HCT116 (cell line): ENCODE measurements around the gene GCNT1. TPM values are rescaled to one million over a fixed set of nuclear protein-coding genes. Genes with fewer than 3 reads are reported as not detected.

Experiments
- ATAC-seq: fragments of 200-7000 bp; cut with Tn5 transposase; 2 replicates; pipeline ENCODE4 v1.9.1; 2020; ENCODE audit warnings: mild to moderate bottlenecking, moderate library complexity
- BruUV-seq: library from RNA; stranded (reverse); fragments of 400-500 nt; replicated peaks from 2 replicates; lab custom pipeline; 2021; lab: Mats Ljungman, UMichigan
- CTCF ChIA-PET: fragments of 300-600 bp; sonication (Branson Sonifier 250); formaldehyde crosslinking; loops from one replicate; lab custom pipeline; 2021; ENCODE audit warnings: antibody characterized with exemption; lab: Charles Lee
- POLR2A ChIA-PET: fragments of 300-600, 350-600 bp; sonication (Branson Sonifier 250); formaldehyde crosslinking; loops from one replicate; lab custom pipeline; 2021; ENCODE audit warnings: antibody characterized with exemption; lab: Charles Lee
- RAD21 ChIA-PET, 2 experiments: fragments of 300-600 bp; sonication (Branson Sonifier 250); formaldehyde crosslinking; loops; one replicate each; lab custom pipeline; 2023; ENCODE audit warnings: low total read pairs in 2 of 2; ENCODE audit not compliant: uncharacterized antibody in 2 of 2, unreplicated experiment in 2 of 2, low non-redundant PET in 1 of 2; lab: Charles Lee
- DNase-seq: peaks from one replicate; pipeline ENCODE4 v3.0.0-alpha.2; 2010; ENCODE audit warnings: low read depth, low spot score
- H2AFZ ChIP-seq: fragments of 200-600 bp; shearing (Covaris generic), sonication (generic); 2 replicates; pipeline ENCODE4 v1.6.1; 2017; ENCODE audit warnings: low read depth, mixed run types, mixed read lengths, antibody characterized with exemption, low read length; ENCODE audit not compliant: poor library complexity, severe bottlenecking
- H3K27ac ChIP-seq: 2 replicates; pipeline ENCODE4 v1.5.1; 2012; ENCODE audit warnings: low read depth, low read length
- H3K27me3 ChIP-seq: fragments of 200-600 bp; sonication (generic); 2 replicates; pipeline ENCODE4 v1.6.1; 2016; ENCODE audit warnings: mixed run types, low read length, mixed read lengths; ENCODE audit not compliant: insufficient read depth
- H3K36me3 ChIP-seq, 2 experiments: fragments of 200-500 bp in 1 of 2; fragments of 200-600 bp in 1 of 2; sonication (Bioruptor generic) in 1 of 2; sonication (generic) in 1 of 2; 2 replicates each; pipeline versions ENCODE4 v1.5.1 to v1.6.1; 2014 to 2016; ENCODE audit warnings: low read length in 2 of 2, inconsistent platforms in 1 of 2, mixed read lengths in 1 of 2, mixed run types in 1 of 2; ENCODE audit not compliant: insufficient read depth in 2 of 2, control insufficient read depth in 1 of 2
- H3K4me1 ChIP-seq, 2 experiments: fragments of 200-600 bp in 1 of 2; sonication (generic) in 1 of 2; 2 replicates each; pipeline versions ENCODE4 v1.5.1 to v1.6.1; 2012 to 2017; ENCODE audit warnings: low read length in 2 of 2, inconsistent platforms in 1 of 2, mild to moderate bottlenecking in 1 of 2, mixed read lengths in 1 of 2, mixed run types in 1 of 2, moderate library complexity in 1 of 2; ENCODE audit not compliant: insufficient read depth in 2 of 2, control insufficient read depth in 1 of 2
- H3K4me2 ChIP-seq: fragments of 200-600 bp; sonication (generic); 2 replicates; pipeline ENCODE4 v1.6.1; 2017; ENCODE audit warnings: mixed run types, low read length, mixed read lengths
- H3K4me3 ChIP-seq, 2 experiments: fragments of 200-600 bp in 1 of 2; sonication (generic) in 1 of 2; replicated peaks in 1 of 2; 2 replicates each; pipeline ENCODE4 v1.5.1; 2011 to 2016; ENCODE audit warnings: low read length in 2 of 2, control low read depth in 1 of 2, low read depth in 1 of 2, mild to moderate bottlenecking in 1 of 2, mixed read lengths in 1 of 2, mixed run types in 1 of 2
- H3K79me2 ChIP-seq: fragments of 200-600 bp; sonication (generic); 2 replicates; pipeline ENCODE4 v1.6.1; 2017; ENCODE audit warnings: mild to moderate bottlenecking, mixed run types, low read length, moderate library complexity, mixed read lengths; ENCODE audit not compliant: insufficient read depth
- H3K9ac ChIP-seq: fragments of 200-600 bp; sonication (generic); 2 replicates; pipeline ENCODE4 v1.6.1; 2016; ENCODE audit warnings: low read length, mixed read lengths
- H3K9me2 ChIP-seq: fragments of 200-600 bp; sonication (generic), shearing (Covaris generic); 2 replicates; pipeline ENCODE4 v1.6.1; 2017; ENCODE audit warnings: mixed run types, mild to moderate bottlenecking, moderate library complexity; ENCODE audit not compliant: insufficient read depth
- H3K9me3 ChIP-seq, 2 experiments: fragments of 200-500 bp in 1 of 2; fragments of 200-600 bp in 1 of 2; sonication (Bioruptor generic) in 1 of 2; sonication (generic) in 1 of 2; 2 replicates each; pipeline ENCODE4 v1.6.1; 2014 to 2017; ENCODE audit warnings: low read length in 2 of 2, mixed read lengths in 2 of 2, inconsistent platforms in 1 of 2, low read depth in 1 of 2, mild to moderate bottlenecking in 1 of 2, mixed run types in 1 of 2, moderate library complexity in 1 of 2; ENCODE audit not compliant: control insufficient read depth in 1 of 2, insufficient read depth in 1 of 2
- H4K20me1 ChIP-seq: fragments of 200-600 bp; sonication (generic), shearing (Covaris generic); 2 replicates; pipeline ENCODE4 v1.6.1; 2017; ENCODE audit warnings: mixed run types, mild to moderate bottlenecking, moderate library complexity; ENCODE audit not compliant: insufficient read depth
- CEBPB ChIP-seq: IDR thresholded peaks from 2 replicates; pipeline ENCODE4 v1.6.1; 2012; ENCODE audit warnings: low read depth
- ELF1 ChIP-seq: IDR thresholded peaks from 2 replicates; pipeline ENCODE4 v1.6.1; 2012; ENCODE audit warnings: low read depth, borderline replicate concordance
- EZH2 ChIP-seq: fragments of 200-600 bp; sonication (generic); IDR thresholded peaks from 2 replicates; pipeline ENCODE4 v1.6.1; 2017; ENCODE audit warnings: antibody characterized with exemption, mixed run types
- JUND ChIP-seq: IDR thresholded peaks from 2 replicates; pipeline ENCODE4 v1.6.1; 2012
- POLR2A ChIP-seq: IDR thresholded peaks from 2 replicates; pipeline ENCODE4 v1.7.0; 2011; ENCODE audit warnings: borderline replicate concordance; ENCODE audit not compliant: insufficient read depth, insufficient read length; ENCODE audit errors: extremely low read depth
- POLR2AphosphoS5 ChIP-seq: IDR thresholded peaks from 2 replicates; pipeline ENCODE4 v1.6.1; 2011; ENCODE audit warnings: mild to moderate bottlenecking, low read depth, low read length, moderate library complexity
- SRF ChIP-seq: IDR thresholded peaks from 2 replicates; pipeline ENCODE4 v1.6.1; 2012; ENCODE audit warnings: low read depth
- TCF7L2 ChIP-seq: IDR thresholded peaks from 2 replicates; pipeline ENCODE4 v1.7.0; 2011; ENCODE audit warnings: borderline replicate concordance, inconsistent platforms; ENCODE audit not compliant: insufficient read depth, insufficient read length; ENCODE audit errors: extremely low read depth
- YY1 ChIP-seq: IDR thresholded peaks from 2 replicates; pipeline ENCODE4 v1.6.1; 2011; ENCODE audit warnings: low read length, low read depth, moderate library complexity, mild to moderate bottlenecking; ENCODE audit not compliant: insufficient replicate concordance; ENCODE audit errors: extremely low read depth
- ZFX ChIP-seq: fragments of 450-650 bp; IDR thresholded peaks from 2 replicates; pipeline ENCODE4 v1.6.1; 2017
- intact Hi-C: fragments of 100-400 bp; cut with micrococcal nuclease; formaldehyde crosslinking; loops from 2 replicates; pipeline ENCODE4 v1.10.0; 2022
- total RNA-seq: library from RNA; stranded (reverse); gene quantifications from one replicate; pipeline ENCODE4 v1.2.1, GENCODE V29; 2021; ENCODE audit not compliant: unreplicated experiment
- TF ChIP-seq, protein P1 (sequence below), 3 experiments: fragments of 200-600 bp in 1 of 3; sonication (generic) in 1 of 3; IDR thresholded peaks in 2 of 3; conservative IDR thresholded peaks in 1 of 3; 2 replicates each; pipeline ENCODE4 v1.5.1; 2012 to 2017; ENCODE audit warnings: low read depth in 2 of 3, low read length in 2 of 3, antibody characterized with exemption in 1 of 3, borderline replicate concordance in 1 of 3, control low read depth in 1 of 3, mild to moderate bottlenecking in 1 of 3, mixed read lengths in 1 of 3, mixed run types in 1 of 3, moderate library complexity in 1 of 3; ENCODE audit not compliant: insufficient read depth in 1 of 3

The GCNT1 gene
- total RNA-seq, 1 experiment from 2014 or later: 5.8 TPM

DNA sequence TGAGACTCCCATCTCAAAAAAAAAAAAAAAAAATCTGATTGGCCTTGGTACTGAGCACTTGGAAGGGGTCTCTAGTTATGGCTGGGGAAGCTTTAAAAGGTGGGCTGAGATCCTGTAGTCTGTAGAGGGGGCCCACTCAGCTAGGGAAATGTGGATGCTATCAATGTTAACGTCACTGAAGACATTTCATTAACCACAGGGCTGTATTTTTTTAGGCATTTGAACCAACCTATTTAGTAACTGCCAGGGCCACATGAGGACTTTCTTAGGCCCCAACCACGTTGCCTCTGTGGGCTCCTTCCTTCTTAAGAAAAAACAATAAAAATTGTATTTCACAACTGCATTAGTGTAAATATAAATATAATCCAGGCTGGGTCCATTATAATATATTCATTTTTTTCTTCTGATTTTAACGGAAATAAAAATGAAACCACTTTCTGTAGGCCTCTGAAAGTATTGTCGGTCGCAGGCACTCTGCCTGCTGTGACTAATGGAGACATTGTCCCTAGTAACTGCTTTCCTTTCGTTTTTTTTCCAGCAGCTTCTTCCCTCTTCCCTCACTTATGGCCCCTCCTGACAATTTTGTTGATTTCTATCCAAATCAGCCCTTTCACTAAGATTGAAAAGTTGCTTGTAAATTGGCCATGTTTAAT, 71.6 kb downstream of the GCNT1 start:
- Histone ChIP-seq H3K27me3 (no peaks in the 10 kb centered on the region), H3K9me2 (no peaks in the 10 kb centered on the region), H3K79me2 (no peaks in the 10 kb centered on the region), H3K27ac (no peak overlapping the region), H3K36me3 (no peaks in the 10 kb centered on the region), H3K9ac (no peak overlapping the region), H3K4me2 (no peak overlapping the region), H3K4me1 (no peaks in the 10 kb centered on the region), H4K20me1 (no peaks in the 10 kb centered on the region; the same call in 1 of the 2 replicates), H3K4me3 (no peak overlapping the region), H3K9me3 (no peaks in the 10 kb centered on the region), H2AFZ (no peak overlapping the region)
- RAD21 ChIA-PET: no interaction called here
- POLR2A ChIA-PET: no interaction called here
- intact Hi-C loops: no loop called here
- DNase-seq (no peak), ATAC-seq (no peak)
- TF ChIP-seq JUND (no peak), ELF1 (no peak), EZH2 (no peak), YY1 (no peak), TCF7L2 (no peak), ZFX (no peak), POLR2A (no peak), SRF (no peak), CEBPB (no peak), POLR2AphosphoS5 (no peak)
- TF ChIP-seq, protein P1, sequence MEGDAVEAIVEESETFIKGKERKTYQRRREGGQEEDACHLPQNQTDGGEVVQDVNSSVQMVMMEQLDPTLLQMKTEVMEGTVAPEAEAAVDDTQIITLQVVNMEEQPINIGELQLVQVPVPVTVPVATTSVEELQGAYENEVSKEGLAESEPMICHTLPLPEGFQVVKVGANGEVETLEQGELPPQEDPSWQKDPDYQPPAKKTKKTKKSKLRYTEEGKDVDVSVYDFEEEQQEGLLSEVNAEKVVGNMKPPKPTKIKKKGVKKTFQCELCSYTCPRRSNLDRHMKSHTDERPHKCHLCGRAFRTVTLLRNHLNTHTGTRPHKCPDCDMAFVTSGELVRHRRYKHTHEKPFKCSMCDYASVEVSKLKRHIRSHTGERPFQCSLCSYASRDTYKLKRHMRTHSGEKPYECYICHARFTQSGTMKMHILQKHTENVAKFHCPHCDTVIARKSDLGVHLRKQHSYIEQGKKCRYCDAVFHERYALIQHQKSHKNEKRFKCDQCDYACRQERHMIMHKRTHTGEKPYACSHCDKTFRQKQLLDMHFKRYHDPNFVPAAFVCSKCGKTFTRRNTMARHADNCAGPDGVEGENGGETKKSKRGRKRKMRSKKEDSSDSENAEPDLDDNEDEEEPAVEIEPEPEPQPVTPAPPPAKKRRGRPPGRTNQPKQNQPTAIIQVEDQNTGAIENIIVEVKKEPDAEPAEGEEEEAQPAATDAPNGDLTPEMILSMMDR (IDR thresholded peaks at IDR 0.05 in 2 of 3, conservative IDR thresholded peaks at IDR 0.05 in 1 of 3; ENCODE audit: borderline replicate concordance in 1 of 3, insufficient read depth in 1 of 3, low read depth in 2 of 3, low read length in 2 of 3): no peak
- CTCF ChIA-PET: no interaction called here
- BruUV-seq: no TSS peak
